Muscle of arm (tissue), 12 donors: ENCODE data around the gene SMG6. TPM values are rescaled to one million over a fixed set of nuclear protein-coding genes. Genes with fewer than 3 reads are reported as not detected.
"Not testable (repeated sequence)": the region's sequence is repeated elsewhere in the genome, so short reads cannot be mapped to it uniquely, and the experiment has no call there.

Source experiments
- DNase-seq: peaks from one replicate; pipeline ENCODE4 v3.0.0-alpha.2; 2013
- polyA plus RNA-seq, 12 donors: library from polyadenylated mRNA; unstranded; fragments of 120-200 nt; gene quantifications; one replicate each; pipeline ENCODE4 v1.2.1, GENCODE V29; 2013; ENCODE audit not compliant: insufficient read length in 12 of 12

SMG6 gene
- polyA plus RNA-seq, 12 donors = 12.2 to 33.6 (median 18.2) TPM; not detected in 1

- DNase-seq = peak; percentile 85
These were observed 122.2 kb downstream of the SMG6 start for GRCh38 chr17:2181206-2181896.

GRCh38 chr17:2180768-2181167, 122.8 kb downstream of the SMG6 start:
- DNase-seq = no peak

GRCh38 chr17:2179615-2180295, 123.8 kb downstream of the SMG6 start:
- peak; percentile 96 for DNase-seq

GRCh38 chr17:2178798-2179501, 124.6 kb downstream of the SMG6 start:
- DNase-seq = no peak

GRCh38 chr17:2177235-2177811, 126.3 kb downstream of the SMG6 start:
- no peak for DNase-seq

- no peak for DNase-seq
These were observed 127.0 kb downstream of the SMG6 start for GRCh38 chr17:2176499-2177169.

GRCh38 chr17:2175294-2175628, 128.3 kb downstream of the SMG6 start:
- no peak for DNase-seq

GRCh38 chr17:2174468-2175293, 128.9 kb downstream of the SMG6 start:
- DNase-seq = peak; percentile 79

GRCh38 chr17:2174014-2174413, 129.6 kb downstream of the SMG6 start:
- no peak for DNase-seq

GRCh38 chr17:2172999-2173398, 130.6 kb downstream of the SMG6 start:
- no peak for DNase-seq

GRCh38 chr17:2172077-2172851, 131.3 kb downstream of the SMG6 start:
- DNase-seq = peak; percentile 94

- DNase-seq = no peak
These were observed 131.9 kb downstream of the SMG6 start for GRCh38 chr17:2171702-2172076.

- DNase-seq = no peak
These were observed 133.6 kb downstream of the SMG6 start for GRCh38 chr17:2170023-2170422.

GRCh38 chr17:2165723-2166122, 137.9 kb downstream of the SMG6 start:
- not testable (repeated sequence) for DNase-seq

- DNase-seq = no peak
These were observed 145.2 kb downstream of the SMG6 start for GRCh38 chr17:2158396-2158780.

- DNase-seq = peak; percentile 24
These were observed 145.8 kb downstream of the SMG6 start for GRCh38 chr17:2157675-2158395.

GRCh38 chr17:2157081-2157480, 146.5 kb downstream of the SMG6 start:
- no peak for DNase-seq

GRCh38 chr17:2156666-2157065, 146.9 kb downstream of the SMG6 start:
- DNase-seq = no peak

GRCh38 chr17:2155573-2155972, 148.0 kb downstream of the SMG6 start:
- DNase-seq = no peak
